ENCODE results near the gene SCMH1. TPM values are rescaled to one million over a fixed set of nuclear protein-coding genes. Genes with fewer than 3 reads are reported as not detected.
A peak's percentile ranks its signal among the peaks of the same experiment; 100 is the strongest.

SCMH1 gene
- total and polyA plus RNA-seq, 9 donors, result 32.8 to 80.2 (median 49.8) TPM

DNA sequence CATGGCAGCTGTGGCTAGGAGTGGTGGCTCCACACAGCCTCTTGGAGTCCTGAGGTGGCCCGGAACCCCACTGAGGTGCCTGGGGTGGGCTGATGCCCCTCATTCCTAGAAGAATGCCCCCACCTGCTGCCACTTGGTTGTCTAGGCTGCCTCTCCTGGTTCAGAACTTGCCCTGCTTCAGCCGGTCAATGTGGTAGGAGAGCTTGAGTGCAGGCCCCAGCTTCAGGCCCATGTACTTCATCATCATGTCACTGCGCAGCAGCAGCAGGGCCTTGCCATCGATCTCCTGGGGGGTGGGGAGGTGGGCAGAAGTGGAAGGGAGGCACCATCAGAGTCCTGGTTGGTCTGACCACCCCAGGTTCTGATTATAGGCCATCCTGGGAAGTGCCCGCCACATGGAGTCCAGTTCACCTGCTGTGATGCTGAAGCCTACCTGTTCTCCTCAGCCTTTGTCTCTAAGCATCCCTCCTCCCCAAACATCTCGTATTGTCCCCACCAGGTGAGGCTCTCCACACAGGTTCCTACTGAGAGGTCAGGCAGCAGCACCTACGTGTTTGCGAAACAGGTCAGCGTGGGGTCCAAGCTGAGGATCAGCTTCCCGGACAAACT is 214.0 kb downstream of the SCMH1 start:
- Histone ChIP-seq H3K4me3 (no peak overlapping the region), H3K4me1 (ENCODE audit: insufficient read depth) (no peaks in the 10 kb centered on the region), H3K27me3 (no peaks in the 10 kb centered on the region), H3K9me3 (no peaks in the 10 kb centered on the region), H3K27ac (no peak overlapping the region), H3K36me3 (no peaks in the 10 kb centered on the region)
- intact Hi-C loops (cut with DNase I), result no loop called here
- DNase-seq, result no peak
- 94 to 96% (median 95%) methylated on average over 10 of the region's 10 CpGs for WGBS, 3 donors
- TF ChIP-seq EP300 (IDR thresholded peaks at IDR 0.05) (no peak), POLR2A (IDR thresholded peaks at IDR 0.05) (no peak)
- TF ChIP-seq, protein P1, sequence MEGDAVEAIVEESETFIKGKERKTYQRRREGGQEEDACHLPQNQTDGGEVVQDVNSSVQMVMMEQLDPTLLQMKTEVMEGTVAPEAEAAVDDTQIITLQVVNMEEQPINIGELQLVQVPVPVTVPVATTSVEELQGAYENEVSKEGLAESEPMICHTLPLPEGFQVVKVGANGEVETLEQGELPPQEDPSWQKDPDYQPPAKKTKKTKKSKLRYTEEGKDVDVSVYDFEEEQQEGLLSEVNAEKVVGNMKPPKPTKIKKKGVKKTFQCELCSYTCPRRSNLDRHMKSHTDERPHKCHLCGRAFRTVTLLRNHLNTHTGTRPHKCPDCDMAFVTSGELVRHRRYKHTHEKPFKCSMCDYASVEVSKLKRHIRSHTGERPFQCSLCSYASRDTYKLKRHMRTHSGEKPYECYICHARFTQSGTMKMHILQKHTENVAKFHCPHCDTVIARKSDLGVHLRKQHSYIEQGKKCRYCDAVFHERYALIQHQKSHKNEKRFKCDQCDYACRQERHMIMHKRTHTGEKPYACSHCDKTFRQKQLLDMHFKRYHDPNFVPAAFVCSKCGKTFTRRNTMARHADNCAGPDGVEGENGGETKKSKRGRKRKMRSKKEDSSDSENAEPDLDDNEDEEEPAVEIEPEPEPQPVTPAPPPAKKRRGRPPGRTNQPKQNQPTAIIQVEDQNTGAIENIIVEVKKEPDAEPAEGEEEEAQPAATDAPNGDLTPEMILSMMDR (IDR thresholded peaks at IDR 0.05), result no peak

DNA sequence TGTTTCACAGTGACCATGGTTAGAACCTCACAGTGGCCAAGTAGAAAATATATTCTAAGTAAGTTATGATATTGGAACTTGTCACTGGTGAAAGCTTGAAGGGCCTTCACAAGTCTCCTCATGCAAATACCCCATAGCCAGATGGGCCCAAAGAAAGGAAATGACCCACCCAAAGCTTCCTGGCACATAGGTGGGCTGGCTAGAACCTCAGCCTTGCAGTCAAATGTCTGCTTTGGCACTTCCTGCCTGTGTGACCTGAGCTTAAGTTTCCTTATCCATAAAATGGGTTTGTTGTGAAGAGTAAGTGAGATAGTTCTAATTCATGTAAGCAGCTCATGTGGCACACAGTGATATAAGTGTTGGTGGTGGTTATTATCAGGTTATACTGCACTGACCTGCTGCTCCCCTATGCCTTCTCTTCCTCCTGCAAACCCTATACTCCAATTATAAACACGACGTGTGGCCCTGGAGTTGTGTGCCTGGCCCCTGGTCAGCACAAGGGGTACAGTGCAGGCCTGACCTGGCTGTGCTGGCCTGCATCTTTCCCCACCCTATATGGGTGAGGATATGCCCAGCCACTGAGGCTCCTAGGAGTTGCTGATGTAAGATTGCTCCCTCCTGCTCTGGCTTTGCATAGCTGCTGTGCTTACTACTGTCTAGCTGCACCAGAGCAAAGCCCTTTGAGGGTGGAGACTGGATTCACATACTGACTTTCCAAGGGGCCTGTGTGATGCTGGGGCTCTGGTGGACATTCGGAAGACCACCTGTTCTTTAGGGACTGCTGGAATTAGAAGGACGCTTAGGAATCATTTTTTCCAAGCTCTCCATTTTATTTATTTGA is 215.9 kb downstream of the SCMH1 start:
- no peaks in the 10 kb centered on the region for H3K27me3 ChIP-seq
- peaks cover 5% of the 10 kb centered on the region for H3K4me1 ChIP-seq (ENCODE audit: insufficient read depth)
- H3K36me3 ChIP-seq, result no peaks in the 10 kb centered on the region
- intact Hi-C loops (cut with DNase I), result no loop called here
- TF ChIP-seq EP300 (IDR thresholded peaks at IDR 0.05) (no peak), POLR2A (IDR thresholded peaks at IDR 0.05) (no peak)
- TF ChIP-seq, protein P1 (IDR thresholded peaks at IDR 0.05), result no peak
- no peak for DNase-seq
- no peak overlapping the region for H3K27ac ChIP-seq
- WGBS, 3 donors, result 92 to 95% (median 95%) methylated on average over 4 of the region's 4 CpGs
- H3K9me3 ChIP-seq, result no peaks in the 10 kb centered on the region
- no peak overlapping the region for H3K4me3 ChIP-seq

DNA sequence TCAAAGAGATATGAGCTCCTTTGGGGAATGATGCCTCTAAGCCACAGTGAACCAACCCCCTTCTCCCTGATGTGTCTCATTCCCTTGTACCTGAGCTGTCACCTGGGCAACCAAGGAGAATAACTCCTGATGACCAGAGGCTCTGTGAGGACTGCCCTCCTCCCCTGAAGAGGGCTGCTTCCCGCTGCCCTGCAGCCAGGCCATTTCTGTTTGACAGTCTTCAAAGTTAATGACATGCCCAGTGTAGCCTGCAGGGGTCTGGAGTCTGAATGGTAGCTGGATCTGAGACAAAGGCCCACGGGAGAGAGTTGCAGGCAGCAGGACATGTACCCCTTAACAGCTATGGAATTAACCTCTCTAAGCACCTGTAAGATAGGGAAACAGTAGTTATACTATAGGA is 217.2 kb downstream of the SCMH1 start:
- intact Hi-C loops (cut with DNase I), result no loop called here
- Histone ChIP-seq H3K4me3 (no peak overlapping the region), H3K9me3 (no peaks in the 10 kb centered on the region), H3K36me3 (no peaks in the 10 kb centered on the region), H3K4me1 (ENCODE audit: insufficient read depth) (peaks cover 5% of the 10 kb centered on the region), H3K27ac (no peak overlapping the region), H3K27me3 (no peaks in the 10 kb centered on the region)
- TF ChIP-seq, protein P1 (IDR thresholded peaks at IDR 0.05), result no peak
- TF ChIP-seq POLR2A (IDR thresholded peaks at IDR 0.05) (no peak), EP300 (IDR thresholded peaks at IDR 0.05) (no peak)
- no peak for DNase-seq
- 66 to 74% (median 72%) methylated on average over 2 of the region's 2 CpGs for WGBS, 3 donors

DNA sequence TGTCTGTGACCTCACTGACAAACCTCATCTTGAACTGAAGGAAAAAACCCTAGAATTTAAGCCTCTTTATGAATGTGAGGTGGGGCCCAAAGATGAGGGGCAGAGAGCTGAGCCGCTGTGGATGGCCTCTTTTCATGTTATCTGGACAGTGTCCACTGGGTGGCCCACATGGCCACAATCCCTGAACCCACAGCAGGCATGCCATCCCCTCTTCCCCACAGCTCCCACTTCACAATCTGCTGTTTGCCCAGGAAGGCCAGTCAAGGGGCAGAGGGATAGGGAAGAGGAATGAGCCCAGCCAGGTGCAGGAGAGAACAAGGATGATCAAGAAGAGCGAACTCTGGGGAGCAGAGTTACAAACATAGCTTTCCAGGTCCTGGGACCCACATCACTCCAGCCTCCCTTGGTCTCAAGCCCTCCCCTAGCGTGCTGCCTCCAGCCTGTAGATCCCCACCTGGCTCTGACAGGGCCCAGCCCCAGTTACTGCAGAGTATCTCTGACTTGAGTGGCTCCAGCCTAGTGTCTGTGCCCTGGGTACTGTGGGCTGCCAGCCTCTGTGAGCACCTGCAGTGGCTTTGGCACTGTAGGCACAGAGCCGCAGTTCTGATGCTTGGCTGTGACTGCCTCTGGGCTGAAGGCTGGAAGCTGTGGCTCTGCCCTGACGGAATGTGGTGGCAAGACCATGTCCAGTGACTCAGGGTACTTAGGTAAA is 218.7 kb downstream of the SCMH1 start:
- WGBS, 3 donors, result 88 to 95% (median 93%) methylated on average over 5 of the region's 5 CpGs
- no peak for TF ChIP-seq POLR2A (IDR thresholded peaks at IDR 0.05)
- TF ChIP-seq, protein P1 (IDR thresholded peaks at IDR 0.05), result peak in 1 of 3 donors; percentile 20
- no peaks in the 10 kb centered on the region for H3K9me3 ChIP-seq
- H3K27ac ChIP-seq, result no peak overlapping the region
- DNase-seq, result no peak
- intact Hi-C loops (cut with DNase I), result no loop called here
- H3K4me3 ChIP-seq, result no peak overlapping the region
- peaks cover 5% of the 10 kb centered on the region for H3K4me1 ChIP-seq (ENCODE audit: insufficient read depth)
- no peaks in the 10 kb centered on the region for H3K27me3 ChIP-seq
- H3K36me3 ChIP-seq, result no peaks in the 10 kb centered on the region
